HS-5 (cell line): ENCODE measurements around the gene PHF2.

Experiments used
- DNase-seq: peaks from one replicate; pipeline ENCODE4 v3.0.0-alpha.2; 2012; ENCODE audit warnings: low read depth

Gene PHF2

DNA sequence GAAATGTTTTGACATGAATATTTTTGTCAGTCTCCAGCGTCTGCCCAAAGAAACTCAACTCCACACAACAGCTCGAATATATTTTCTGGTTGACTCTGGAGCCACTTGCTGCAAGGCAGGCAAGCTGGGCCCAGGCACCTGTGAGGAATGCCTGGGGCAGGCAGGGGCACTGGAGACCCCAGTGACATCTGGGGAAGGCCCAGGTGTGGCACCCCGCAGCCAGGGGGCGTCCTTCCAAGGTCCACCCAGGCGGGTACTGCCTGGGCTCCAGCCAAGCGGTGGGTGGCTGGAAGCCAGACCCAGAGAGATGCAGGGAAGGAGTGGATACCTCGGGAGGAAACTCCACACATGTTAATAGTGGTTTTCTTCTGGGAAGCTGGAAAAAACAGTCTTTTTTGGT is 125.9 kb downstream of the PHF2 start:
- no peak for DNase-seq

DNA sequence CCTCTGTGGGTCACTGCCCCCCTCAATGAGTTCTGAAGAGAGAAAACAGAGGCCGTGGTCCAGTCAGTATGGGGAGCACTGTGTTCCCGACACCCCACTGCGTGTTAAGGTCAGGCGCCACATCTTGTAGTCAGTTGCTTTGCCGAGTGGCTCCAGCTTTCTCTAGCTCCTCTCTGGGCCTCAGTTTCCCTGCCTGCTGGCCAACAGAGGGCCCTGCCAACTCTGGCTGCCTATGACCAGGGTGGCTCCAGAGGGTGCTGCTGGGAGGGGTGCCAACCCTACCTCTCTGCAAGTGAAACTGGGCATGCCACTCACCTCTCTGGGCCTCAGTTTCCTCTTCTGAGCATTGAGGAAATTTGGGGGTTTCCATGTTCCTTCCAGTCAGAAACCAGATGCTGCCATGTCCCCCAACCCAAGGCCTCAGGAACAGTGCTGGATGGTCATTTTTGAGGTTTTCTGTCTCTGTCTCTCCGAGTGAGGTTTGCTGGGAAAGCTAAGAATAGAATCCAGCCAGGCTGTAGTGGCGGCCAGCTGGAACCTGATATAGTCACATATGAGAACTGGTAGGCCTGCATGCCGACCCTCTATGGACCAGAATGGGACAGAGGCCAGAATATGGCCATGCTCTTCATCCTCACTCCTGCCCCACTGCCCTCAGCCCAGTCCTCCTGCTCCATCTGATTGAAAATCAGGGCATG is 132.1 kb downstream of the PHF2 start:
- DNase-seq, result no peak

DNA sequence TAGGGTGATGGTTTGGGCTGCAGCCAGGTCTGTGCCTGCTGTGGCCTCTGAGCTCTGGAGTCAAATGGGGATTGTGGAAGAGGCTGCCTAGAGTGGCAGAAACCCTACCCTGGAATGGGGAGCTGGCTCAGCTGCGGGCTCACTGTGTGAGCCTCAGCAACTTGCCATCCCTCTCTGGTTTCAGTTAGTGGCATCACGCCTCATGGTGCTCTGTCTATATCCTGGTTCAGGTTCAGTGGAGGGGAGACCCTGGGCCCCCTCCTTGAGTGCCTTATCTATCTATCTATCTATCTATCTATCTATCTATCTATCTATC is 132.6 kb downstream of the PHF2 start:
- no peak for DNase-seq

DNA sequence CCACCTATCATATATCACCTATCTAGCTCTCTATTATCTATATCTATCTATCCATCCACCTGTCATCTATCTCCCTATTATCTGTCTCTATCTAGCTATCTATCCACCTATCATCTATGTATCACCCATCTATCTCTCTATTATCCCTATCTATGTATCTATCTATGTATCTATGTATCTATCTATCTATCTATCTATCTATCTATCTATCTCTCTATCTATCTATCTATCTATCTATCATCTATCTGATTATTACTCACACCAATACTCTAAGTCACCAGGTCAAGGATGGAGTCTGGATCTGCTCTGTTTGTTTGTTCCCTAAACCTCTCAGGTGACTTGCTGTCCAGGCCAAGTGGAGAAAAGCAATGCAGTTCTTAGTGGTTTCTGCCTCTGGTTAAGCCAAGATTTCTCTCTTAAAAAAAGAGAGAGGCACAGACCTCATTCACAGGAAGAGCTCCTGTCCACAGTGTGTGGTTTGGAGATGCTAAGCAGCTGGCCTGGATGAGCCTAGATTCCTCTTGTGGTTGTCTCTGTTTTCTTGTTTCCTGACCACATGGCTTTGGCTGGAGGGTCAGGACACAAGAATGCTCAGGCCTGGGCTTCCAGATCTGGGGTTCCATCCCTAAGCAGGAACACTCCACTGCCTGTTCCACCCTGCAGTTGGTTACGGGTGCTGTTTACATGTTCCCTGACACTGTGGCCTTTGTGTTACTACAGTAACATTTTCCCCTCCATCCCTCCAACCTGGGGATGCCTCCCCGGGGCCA is 133.4 kb downstream of the PHF2 start:
- DNase-seq, result no peak

DNA sequence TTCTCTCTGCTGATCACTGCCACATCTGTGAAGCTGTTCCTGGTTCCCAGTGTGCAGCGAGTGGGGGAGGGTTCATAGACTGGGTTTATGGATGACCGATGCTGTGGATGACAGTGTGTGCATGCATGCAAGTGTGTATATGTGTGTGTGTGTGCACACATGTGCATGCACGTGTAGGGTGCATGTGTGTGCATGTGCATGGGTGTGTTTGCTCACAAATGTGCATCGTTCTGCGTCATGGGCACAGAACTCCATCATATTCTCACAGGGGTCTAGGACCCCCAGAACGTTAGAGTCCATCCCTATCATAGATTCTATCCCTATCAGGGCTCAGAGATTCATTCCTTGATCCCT is 134.0 kb downstream of the PHF2 start:
- DNase-seq, result no peak

DNA sequence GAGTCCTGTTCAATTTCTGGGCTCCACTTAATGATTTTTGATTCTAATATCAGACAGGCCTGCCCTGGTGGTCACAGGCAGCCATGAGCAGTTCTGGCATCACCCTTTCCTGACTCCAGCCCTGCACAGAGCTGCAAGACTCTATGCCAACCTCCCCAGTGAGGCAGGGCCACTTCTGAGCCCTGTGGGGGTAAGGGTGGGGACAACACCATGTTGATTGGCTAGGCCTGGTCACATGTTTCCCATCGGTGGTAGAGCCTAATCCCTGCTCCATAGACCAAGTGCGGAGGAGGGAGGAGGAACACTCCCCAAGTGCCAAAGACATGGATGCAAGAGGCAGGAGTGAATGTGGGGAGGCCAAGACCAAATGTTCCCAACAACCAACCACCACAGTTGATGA is 134.6 kb downstream of the PHF2 start:
- DNase-seq, result no peak

DNA sequence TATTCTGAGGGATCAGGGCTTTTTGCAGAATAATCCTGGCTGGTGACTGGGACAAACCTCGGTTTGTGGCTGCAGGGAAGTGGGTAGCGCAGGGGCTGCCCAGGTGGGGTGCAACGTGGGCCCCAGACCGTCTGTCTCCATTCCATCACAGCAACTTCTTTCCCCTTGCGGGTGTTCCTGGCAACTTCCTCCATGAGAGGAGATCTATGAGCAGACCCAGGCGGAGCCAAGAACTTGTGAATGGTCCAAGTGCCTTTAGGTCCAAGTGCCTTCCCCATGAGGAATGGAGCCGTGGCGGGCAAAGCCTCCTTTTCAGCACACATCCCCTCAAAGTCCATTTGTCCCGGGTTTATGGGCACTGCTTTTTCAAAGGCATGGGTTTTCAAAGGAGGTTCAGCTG is 136.5 kb downstream of the PHF2 start:
- DNase-seq, result no peak

DNA sequence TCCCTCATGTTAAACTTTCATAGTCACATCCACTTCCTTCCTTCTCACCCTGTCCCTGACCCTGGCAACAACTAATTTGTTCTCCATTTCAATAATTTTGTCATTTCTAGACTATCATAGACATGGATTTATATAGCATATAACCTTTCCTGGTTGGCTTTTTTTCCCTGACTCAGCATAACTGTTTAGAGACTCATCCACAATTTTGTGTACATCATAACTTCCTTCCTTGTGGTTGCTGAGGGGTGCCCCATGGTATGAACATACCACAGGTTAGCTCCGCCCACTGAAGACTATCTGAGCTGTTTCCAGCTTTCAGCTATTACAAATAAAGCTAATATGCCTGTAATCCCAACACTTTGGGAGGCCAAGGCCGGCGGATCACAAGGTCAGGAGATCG is 137.3 kb downstream of the PHF2 start:
- peak; percentile 1 for DNase-seq

DNA sequence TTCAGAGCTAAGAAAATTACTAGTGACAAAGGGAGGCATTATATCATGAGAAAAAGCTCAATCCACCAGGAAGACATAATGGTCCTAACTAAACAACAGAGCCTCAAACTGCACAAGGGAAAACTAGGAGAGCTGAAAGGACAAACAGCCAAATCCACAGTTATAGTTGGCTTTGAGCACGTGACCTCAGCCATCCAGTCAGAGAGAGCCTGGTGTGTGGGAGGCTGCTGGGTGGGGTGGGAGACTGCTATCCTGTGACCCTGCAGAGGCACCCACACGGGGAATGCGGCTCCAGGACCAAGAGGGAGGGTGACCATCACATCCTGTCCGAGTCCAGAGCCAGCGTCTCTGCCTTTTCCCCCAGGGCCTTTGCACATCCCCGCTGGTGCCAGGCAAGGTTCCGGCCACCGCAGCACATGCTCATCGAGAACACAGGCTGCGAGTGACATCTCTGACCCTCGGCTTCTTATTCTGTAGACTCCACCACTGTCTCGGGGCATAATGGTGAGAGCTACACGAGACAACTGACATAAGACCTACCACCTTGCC is 145.1 kb downstream of the PHF2 start:
- DNase-seq, result no peak

DNA sequence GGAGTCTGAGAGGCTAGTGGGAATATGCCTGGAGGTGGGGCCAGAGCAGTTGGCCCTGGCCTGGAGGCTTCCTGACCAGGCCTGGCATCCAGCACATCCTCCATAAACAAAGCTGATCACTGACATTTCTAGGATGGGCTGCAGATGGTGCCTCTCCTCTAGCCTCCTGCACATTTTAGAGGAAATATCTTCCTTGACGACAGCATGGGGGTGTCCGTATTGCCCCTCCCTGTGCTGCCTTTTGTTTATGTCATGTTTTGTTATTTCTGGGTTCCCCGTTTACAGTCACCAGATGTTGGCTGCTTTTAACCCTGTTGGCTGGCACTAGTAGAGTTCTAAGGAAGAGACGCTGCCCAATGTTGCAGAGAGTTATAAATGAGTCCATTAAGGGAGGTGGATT is 148.5 kb downstream of the PHF2 start:
- no peak for DNase-seq

DNA sequence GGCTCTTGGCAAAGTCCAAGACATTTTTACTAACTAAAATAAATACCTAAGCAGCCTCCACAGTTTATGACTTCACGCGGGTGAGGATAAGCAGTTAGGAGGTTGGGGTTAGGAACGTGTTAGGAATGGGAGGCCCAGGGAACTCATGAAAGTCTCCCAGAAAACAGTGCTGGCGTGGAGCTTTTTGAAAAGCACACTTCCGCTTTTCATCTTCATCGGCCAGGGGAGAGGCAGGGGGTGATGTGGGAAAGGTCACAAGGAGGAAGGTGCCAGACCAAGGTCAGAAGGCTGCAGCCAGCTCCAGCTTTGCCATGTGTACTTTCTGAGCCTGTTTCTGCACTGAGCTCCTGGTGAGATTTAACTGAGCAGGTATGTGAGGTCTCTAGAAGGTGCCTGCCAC is 149.0 kb downstream of the PHF2 start:
- DNase-seq, result no peak

DNA sequence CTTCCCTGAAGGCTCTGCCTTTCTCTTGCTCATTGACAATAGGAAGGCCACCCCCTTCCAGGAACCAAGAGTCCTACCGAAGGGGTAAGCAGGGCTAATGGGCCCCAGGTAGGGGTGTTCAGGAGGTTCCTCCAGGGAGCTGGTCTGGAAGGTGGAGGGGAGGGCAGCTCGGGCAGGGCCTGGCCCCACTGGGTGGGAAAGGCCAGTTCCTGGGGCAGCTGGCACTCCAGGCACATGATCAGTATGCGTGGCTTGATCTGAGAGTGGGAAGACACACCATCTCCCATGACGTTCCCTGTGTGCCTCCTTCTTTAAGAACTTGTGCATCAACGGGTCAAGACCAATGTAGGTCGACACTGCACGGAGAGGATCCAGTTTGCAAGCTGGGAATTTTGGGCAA is 149.8 kb downstream of the PHF2 start:
- DNase-seq, result no peak
